Activated CD4-positive, CD25-positive, alpha-beta regulatory T cell treated with anti-CD3 and anti-CD28 coated beads, Interleukin-2, amount 50 U/mL, for 24 hours (primary cell): ENCODE data around the gene LAS1L.
"Not testable (repeated sequence)": the region's sequence is repeated elsewhere in the genome, so short reads cannot be mapped to it uniquely, and the experiment has no call there.

ENCODE experiments used
- ATAC-seq, 2 donors: fragments of 150-1000 bp; cut with Tn5 transposase; one replicate each; pipeline ENCODE4 v1.10.0; 2021; ENCODE audit warnings: mild to moderate bottlenecking in 1 of 2, moderate library complexity in 1 of 2

LAS1L gene

DNA sequence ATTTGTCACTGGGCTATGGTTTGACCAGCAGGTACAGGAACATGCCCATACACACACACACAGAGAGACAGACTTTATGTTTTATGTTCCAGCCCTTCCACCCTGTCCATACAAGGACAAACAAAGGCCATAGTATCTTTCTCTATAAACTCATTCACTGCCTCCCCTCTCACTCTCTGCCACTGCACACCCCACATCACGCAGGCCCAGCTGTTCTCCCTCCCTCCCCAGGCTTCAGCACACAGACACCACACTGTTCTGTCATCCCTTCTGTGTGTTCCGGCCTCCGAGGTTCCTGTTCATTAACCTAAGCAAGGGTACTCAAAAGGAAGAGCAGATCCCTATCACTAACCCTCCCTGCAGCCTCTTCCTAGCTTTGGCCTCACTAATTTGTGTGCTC is 17.8 kb downstream of the LAS1L start:
- ATAC-seq, result no peak

DNA sequence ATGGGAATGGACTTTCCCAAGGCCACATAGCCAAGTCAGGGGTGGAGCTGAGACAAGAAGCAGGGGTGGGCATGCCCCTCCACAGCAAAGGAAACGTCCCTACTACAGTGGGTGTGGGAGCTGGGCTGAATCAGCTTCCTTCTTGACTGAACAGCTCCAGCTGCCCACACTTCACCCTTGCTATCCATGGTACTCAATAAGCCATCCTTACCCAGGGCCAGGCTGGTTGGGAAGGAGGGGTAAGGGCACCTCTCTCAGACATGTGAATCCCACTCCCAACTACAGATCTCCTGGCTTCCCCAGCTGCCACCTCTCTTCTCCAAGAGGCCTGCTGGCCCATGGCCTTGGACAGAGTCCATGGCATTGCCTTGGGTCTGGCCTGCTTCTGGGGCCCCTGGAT is 21.0 kb downstream of the LAS1L start:
- no peak for ATAC-seq

DNA sequence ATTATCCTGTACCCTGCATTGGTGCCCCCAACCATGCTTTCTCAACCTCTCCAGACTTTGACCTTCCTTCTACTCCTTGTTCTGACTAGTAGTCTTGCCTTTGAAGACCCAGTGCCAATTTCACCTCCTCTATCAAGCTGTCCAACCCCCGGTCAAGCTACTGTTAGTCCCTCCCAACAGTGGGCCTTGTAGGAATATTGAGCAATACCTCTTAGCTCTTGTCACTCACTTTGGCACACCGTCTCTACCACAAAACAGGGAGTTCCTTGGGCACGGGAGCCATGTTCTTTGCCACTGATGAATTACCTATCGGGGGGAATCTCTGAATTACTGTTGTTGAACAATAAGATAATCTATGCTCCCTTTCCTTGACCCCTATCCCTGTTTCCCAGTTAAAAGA is 25.2 kb downstream of the LAS1L start:
- no peak for ATAC-seq

DNA sequence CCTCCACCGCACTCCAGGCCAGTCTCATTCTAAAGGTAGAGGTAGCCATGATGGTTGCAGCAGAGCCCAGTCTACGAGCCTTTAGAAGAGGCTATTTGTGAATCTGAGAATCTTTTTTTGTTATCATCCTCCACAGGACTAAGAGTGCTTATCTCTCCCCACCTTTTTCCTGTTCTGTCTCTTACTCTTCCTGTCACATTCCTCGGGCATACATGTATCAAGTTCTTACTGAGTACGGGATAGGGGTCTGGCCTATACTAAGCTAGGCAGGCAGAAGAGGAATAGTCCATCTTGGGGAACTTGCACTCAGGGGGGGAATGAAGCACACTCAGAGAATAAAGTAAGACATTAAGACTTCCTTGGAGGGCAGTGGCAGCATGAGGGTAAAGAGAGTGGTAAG is 25.7 kb downstream of the LAS1L start:
- ATAC-seq, result no peak

DNA sequence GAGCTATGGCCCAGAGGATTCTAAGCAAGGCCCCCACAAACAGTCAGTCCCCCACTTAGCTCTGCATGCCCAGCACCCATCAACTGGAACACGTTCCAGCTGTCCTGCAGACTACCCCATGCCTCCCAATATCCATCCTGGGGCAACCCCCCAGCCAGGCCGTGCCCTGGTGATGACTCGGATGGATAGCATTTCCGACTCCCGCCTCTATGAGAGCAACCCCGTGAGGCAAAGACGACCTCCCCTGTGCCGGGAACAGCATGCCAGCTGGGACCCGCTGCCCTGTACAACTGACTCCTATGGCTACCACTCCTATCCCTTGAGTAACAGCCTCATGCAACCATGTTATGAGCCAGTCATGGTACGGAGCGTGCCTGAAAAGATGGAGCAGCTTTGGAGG is 32.0 kb downstream of the LAS1L start:
- ATAC-seq, result no peak

DNA sequence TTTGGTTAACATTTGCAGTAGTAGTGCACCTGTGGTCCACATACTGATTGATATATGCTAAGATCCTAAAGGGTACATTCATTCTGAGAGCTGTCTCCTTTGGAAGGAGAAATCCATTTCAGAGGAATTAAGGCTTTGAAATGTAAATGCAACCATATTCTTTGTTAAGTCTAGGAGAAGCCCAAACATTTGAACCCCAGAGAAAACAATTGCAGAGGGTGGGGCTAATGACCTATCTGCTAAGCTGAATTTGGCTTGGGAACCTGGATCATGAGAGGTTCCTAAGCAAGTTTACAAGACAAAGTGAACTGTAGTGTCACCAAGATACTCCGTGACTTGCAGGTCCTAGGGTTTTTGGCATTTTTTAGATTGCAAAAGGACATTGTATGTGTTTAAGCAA is 41.2 kb downstream of the LAS1L start:
- no peak for ATAC-seq

DNA sequence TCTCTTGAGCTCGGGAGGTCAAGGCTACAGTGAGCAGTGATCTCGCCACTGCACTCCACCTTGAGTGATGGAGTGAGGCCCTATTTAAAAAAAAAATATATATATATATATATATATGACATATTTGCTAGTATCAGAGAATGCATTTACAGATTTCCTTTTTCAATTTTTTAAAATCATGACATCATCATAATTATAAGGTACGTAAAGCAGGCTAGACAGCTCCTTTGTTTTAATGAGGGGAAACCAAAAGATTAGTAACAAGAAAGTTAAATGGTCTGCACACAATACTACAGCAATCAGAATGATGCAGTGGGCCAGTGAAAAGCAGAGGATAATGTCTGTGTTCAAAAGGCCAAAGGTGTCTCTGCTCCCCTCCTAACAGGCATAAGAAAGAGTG is 43.0 kb downstream of the LAS1L start:
- no peak for ATAC-seq

DNA sequence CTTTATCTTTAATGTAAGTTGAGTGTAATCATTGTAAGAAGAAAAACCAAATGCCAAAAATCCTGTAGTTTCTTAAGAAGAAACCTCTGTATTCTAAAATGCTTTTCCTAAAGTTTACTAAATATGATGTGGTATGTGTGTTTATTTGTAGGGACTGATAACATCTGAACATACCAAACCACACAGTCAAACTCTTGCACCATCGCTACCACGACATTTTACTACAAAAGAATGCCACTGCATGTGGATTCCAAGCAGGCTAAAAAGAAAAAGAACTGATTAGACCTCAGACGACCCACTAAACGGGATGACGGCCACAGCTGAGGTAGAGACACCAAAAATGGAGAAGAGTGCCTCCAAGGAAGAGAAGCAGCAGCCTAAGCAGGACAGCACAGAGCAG is 46.1 kb downstream of the LAS1L start:
- no peak for ATAC-seq

DNA sequence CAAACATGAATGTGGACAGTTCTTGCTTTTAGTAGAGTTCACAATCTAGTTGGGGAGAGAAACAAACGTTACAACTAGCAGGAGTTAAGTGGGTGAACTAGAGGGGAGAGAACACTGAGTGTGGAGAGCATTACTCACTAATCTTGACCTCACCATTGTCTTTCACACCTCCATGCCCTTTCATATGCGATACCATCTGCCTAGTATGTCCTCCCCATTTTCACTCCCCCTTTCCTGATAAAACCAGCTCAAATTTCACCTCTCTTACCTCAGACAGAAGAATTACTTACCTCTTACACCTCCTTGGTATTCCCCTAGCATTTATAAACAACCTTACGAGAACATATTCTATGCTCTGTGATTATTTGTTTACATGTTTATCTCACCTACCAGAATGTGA is 53.6 kb downstream of the LAS1L start:
- ATAC-seq, result no peak

DNA sequence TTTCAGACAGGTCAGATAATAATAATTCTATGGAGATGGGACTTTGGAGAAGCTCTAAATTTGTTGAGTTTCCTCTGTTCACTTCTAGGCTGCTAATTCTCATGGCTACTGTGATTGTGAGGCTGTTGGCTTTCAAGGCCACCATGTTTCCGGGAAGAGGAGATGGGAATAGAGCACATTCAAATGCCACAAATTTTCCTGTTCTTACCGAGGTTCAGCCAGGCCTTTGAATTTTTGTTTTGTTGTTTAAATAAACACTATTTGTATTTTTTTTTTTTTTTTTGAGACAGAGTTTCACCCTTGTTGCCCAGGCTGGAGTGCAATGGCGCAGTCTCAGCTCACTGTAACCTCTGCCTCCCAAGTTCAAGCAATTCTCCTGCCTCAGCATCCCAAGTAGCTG is 55.5 kb downstream of the LAS1L start:
- not testable (repeated sequence) for ATAC-seq

DNA sequence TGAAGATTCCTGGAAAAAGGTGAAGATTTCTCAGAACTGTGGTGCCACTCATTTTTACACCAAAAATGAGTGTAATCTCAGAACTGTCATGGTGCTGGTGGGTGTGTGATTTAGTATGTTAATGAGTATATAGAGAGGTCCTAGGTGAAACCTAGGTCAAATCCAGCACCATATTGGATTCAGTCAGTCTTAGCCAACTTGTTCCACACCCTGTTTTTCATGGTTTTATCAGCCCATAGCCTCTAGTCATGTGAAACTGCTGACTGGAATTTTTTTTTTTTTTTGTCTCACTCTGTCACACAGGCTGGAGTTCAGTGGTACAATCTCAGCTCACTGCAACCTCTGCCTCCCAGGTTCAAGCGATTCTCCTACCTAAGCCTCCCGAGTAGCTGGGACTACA is 58.0 kb downstream of the LAS1L start:
- no peak for ATAC-seq

DNA sequence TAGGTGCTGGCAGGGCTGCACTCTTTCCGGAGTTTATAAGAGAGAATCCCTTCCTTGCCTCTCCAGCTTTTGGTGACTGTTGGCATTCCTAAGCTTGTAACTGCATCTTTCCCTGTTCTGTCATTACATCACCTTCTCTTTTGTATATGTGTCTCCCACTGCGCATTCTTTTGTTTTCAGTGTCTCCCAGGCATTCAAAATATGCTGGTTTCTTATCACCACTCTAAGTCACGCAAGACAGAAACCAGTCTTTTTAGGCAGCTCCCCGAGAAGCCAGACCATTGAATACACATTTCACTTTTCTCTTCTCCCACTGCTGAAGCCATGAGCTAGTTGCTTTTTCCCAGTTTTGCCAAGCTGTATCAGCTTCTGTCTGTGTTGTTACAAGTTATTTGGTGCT is 71.0 kb downstream of the LAS1L start:
- no peak for ATAC-seq
